Measurements from ENCODE around the gene RSPRY1.

The RSPRY1 gene

GRCh38 chr16:57166451-57166850, 19.7 kb upstream of the RSPRY1 start:
- TF ChIP-seq, protein P1, sequence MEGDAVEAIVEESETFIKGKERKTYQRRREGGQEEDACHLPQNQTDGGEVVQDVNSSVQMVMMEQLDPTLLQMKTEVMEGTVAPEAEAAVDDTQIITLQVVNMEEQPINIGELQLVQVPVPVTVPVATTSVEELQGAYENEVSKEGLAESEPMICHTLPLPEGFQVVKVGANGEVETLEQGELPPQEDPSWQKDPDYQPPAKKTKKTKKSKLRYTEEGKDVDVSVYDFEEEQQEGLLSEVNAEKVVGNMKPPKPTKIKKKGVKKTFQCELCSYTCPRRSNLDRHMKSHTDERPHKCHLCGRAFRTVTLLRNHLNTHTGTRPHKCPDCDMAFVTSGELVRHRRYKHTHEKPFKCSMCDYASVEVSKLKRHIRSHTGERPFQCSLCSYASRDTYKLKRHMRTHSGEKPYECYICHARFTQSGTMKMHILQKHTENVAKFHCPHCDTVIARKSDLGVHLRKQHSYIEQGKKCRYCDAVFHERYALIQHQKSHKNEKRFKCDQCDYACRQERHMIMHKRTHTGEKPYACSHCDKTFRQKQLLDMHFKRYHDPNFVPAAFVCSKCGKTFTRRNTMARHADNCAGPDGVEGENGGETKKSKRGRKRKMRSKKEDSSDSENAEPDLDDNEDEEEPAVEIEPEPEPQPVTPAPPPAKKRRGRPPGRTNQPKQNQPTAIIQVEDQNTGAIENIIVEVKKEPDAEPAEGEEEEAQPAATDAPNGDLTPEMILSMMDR (IDR thresholded peaks at IDR 0.05): no peak
- no peak for TF ChIP-seq ZFX (IDR thresholded peaks at IDR 0.05; ENCODE audit: borderline replicate concordance)
- H3K27ac ChIP-seq: no peak overlapping the region

DNA sequence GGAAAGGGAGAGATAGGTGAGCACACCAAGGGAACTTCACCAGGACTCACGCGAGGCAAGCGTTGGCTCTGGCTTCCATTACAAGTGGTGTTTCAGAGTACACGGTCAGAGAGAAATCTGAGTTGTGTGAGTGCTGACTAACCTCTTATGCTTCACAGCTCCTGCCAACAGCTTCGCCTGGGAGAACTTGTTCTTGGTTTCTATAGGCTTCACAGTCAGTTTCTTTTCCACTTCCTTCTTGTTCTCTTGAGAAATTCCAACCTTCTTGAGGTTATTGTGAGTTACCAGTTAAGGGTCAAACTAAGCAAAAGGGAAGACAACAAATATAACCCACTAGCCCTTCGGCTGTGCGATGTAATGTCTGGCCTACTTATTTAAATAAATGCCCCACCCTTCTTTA, 19.2 kb upstream of the RSPRY1 start:
- no peak overlapping the region for H3K27ac ChIP-seq
- TF ChIP-seq, protein P1 (IDR thresholded peaks at IDR 0.05): no peak
- no peak for TF ChIP-seq ZFX (IDR thresholded peaks at IDR 0.05; ENCODE audit: borderline replicate concordance)

DNA sequence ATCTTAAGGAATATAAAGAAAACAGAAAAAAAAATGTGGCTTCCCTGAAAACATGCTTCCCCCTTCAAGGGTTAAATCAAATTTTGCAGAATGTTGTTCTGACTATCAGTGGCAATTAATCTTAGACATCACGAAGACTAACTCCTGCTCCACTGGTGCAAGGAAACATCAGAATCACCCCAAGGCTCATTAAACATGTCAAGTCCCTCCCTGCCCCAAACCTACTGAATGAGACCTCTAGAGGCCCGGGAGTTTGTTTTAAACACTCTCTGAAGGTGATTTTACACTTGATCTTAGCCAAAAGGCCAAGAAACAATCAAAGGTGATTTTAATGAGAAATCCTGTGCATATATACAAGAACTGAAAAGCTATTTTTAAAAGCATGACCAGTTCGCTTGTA, 18.6 kb upstream of the RSPRY1 start:
- no peak for TF ChIP-seq ZFX (IDR thresholded peaks at IDR 0.05; ENCODE audit: borderline replicate concordance)
- TF ChIP-seq, protein P1 (IDR thresholded peaks at IDR 0.05): no peak
- H3K27ac ChIP-seq: no peak overlapping the region

DNA sequence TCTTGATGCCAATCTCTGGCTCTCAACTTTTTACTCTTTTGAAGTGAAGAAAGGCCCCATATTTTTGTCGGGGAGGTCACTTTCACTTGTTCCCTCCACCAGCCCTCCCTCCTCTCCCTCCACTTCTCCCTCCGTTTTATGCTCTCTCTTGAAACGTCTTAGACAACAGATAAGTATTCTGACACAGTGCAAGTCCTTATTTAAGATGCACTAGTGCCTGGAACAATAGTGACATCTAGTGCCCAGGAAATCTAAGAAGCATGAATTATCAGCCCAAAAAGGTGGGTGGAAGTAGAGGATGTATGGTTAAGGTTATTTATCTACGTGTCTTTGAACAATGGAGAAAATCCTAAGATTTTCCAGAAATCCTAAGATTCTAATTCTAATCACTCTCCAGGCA, 18.2 kb upstream of the RSPRY1 start:
- no peak overlapping the region for H3K27ac ChIP-seq

DNA sequence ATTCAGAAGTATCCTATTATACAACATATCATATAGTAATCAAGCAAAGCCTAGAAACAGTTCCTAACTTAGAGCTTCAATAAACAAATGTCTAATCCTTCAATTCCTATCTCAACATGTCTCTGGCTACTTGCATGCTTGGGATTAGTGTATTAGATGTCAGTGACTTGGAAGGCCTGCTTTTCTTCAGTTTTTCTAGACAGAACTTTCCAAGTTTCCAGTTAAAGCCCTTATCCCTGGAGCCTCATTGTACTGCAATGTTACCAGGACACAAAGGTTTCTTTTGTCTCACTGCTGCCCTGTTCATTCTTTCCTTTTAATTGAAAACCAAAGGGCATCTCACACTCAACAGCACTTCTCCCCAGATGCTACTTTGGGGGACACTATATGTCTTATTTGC, 16.8 kb upstream of the RSPRY1 start:
- H3K27ac ChIP-seq: no peak overlapping the region
- TF ChIP-seq, protein P1 (IDR thresholded peaks at IDR 0.05): no peak
- TF ChIP-seq ZFX (IDR thresholded peaks at IDR 0.05; ENCODE audit: borderline replicate concordance): no peak

More for the DNA sequence above, 18.2 kb upstream of the RSPRY1 start:
- TF ChIP-seq, protein P1 (IDR thresholded peaks at IDR 0.05): peak; percentile 53
- no peak for TF ChIP-seq ZFX (IDR thresholded peaks at IDR 0.05; ENCODE audit: borderline replicate concordance)

- TF ChIP-seq, protein P1 (IDR thresholded peaks at IDR 0.05): no peak
- TF ChIP-seq ZFX (IDR thresholded peaks at IDR 0.05; ENCODE audit: borderline replicate concordance): no peak
- no peak overlapping the region for H3K27ac ChIP-seq
These were observed 13.3 kb upstream of the RSPRY1 start for GRCh38 chr16:57172721-57173290.

DNA sequence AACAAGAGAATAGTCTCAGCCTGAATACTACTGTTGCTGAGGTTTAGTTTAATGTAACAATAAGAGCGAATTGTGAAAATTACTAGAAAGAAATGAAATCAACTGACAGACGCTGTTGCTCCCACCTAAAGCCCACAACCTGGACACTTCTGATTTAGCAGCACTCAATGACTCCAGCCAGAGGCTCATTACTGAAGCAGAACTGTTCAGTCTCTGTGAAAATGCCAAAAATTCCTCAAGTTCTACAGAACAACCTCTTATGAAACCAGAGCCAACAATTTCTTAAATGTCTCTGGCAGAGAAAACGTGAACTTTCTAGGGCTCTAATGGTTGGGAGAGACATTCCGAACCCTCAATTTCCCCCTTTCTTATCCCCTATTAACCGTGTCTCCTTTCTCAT, 10.2 kb upstream of the RSPRY1 start:
- H3K27ac ChIP-seq: no peak overlapping the region

More for the DNA sequence above, 10.2 kb upstream of the RSPRY1 start:
- TF ChIP-seq ZFX (IDR thresholded peaks at IDR 0.05; ENCODE audit: borderline replicate concordance): no peak
- TF ChIP-seq, protein P1 (IDR thresholded peaks at IDR 0.05): no peak
